Activated T-cell treated with anti-CD3 and anti-CD28 coated beads, Interleukin-2, amount 50 U/mL, for 48 hours (primary cell): Measurements from ENCODE around the gene MATN1.

ENCODE experiments used
- DNase-seq, 2 experiments: peaks; one replicate each; pipeline ENCODE4 v3.0.0-alpha.2; 2020

The MATN1 gene

DNA sequence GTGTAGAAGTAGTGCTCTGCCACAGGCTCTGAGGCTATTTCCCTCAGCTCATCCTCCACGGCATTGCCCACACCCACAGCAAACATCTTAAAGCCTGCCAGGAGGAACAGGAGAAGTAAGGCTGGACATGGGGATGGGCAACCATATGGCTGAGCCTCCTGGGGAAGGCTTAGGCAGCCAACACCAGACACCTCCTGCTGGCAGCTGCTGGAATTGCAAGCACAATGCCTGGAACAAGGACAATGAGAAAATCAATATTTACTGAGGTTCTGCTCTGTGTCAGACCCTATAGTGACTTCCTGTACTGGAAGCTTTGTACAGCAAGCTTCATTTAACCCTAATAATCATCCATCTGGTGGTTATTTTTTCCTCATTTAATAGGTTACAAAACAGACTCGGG is 8.2 kb downstream of the MATN1 start:
- peak; percentile 53 to 62 for DNase-seq

DNA sequence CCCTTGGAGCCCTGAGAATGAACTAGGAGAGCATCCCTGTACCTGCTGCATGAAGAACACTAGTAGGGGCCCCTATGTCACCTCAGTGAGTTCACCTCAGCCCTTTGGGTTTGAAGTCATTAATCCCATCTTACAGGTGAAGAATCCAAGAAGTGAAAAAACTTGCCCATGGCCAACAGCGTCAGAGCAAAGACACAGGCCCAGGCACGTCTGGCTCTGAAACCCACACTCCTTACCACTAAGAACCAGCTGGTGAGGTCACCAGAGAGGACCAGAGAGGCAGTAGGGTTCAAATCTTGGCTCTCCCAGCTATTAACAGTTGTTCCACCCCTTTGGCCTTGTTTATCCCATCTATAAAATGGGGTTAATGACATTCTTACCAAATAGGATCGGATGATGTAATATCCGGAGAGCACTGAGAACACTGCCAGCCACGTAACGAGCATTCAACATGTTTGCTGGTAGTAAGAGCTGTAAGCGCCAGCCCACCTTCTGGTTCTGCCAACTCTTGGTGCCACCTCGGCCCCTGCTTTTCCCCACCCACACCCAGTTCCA is 8.8 kb downstream of the MATN1 start:
- no peak for DNase-seq

DNA sequence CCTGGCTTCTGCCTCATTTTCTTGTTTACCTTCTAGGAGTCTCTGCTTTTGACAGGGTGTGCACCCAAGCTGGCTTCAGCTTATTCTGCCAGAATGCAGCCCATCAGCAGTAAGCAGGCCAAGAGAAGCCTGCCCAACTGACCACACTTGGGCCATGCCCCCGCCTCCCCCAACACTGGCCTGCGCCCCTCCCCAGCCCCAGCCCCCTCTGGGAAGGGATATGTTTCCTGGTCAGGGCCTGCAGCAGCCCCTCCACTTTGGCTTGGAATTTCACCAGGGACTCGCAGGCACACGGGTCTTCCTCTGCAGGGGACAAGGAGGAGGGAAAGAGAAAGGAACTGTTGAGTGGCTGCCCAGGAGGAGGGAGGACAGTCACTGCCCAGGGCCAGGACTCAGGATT is 9.4 kb downstream of the MATN1 start:
- DNase-seq: no peak

DNA sequence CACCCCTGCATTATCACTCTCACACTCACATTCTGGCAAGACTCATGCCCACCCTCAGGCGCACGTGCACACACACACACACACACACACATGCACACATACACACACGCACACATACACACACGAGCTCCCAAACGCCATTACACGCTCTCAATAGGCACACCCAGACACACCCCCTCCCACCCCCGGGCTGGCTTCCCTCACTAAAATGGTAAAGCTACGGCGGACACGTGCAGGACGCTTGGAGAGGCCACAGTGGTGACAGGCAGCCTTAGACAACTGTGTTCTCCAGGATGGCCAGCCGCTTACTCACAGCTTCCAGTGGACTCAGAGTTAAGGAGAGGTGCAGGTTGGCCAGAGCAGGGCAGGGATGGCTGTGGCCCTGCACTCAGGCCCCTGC is 10.1 kb downstream of the MATN1 start:
- DNase-seq: no peak

DNA sequence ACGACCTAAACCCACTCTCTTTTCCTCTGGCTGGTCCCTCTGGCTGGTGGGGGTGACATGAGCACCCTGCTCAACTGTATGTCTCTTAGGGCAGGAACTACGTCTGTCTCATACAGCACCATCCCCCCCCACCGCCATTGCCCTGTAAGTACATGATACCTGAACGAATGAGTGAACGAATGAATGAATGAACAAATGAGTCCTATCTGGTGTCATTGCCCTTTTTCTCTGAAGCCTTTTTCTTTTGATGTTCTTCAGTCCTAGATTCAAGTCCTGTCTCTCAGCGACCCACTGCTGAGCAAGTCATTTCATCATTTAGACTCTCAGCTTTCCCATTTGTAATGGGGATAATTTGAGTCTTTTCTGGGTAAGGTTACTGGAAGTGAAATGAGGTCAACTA is 10.8 kb downstream of the MATN1 start:
- no peak for DNase-seq

DNA sequence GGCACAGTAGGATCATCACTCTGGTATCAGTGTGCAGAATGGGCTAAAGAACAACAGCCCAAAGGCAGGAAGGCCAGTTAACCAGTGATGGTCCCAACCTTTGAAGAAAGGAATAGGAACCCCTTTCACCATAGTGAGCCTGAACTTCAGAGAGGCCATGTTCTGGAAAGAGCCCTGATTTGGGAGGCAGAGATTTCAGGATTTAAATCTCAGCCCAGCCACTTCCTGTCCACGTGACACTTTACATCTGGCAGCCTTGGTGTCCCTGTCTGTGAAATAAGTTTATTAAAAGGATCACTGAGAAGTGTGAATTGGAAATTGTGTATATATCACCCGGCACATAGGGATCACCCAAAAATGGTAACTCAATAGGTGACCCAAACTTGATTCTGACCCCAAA is 13.0 kb downstream of the MATN1 start:
- no peak for DNase-seq

DNA sequence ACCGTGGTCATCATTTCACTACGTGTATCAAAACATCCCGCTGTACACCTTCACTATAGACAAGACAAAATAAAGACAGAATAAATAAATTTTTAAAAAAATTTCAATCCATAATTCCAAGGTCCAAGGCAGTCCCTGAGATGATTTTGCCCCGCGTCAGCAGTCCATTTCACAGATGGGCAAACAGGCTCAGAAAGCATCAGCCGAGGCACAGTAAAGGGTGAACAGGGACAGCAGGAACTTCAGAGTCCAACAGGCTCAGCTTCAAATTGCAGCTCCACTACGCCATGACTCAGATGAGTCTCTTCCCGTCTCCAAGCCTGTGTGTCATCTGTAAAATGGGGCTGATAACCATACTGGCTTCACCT is 15.0 kb downstream of the MATN1 start:
- no peak for DNase-seq

DNA sequence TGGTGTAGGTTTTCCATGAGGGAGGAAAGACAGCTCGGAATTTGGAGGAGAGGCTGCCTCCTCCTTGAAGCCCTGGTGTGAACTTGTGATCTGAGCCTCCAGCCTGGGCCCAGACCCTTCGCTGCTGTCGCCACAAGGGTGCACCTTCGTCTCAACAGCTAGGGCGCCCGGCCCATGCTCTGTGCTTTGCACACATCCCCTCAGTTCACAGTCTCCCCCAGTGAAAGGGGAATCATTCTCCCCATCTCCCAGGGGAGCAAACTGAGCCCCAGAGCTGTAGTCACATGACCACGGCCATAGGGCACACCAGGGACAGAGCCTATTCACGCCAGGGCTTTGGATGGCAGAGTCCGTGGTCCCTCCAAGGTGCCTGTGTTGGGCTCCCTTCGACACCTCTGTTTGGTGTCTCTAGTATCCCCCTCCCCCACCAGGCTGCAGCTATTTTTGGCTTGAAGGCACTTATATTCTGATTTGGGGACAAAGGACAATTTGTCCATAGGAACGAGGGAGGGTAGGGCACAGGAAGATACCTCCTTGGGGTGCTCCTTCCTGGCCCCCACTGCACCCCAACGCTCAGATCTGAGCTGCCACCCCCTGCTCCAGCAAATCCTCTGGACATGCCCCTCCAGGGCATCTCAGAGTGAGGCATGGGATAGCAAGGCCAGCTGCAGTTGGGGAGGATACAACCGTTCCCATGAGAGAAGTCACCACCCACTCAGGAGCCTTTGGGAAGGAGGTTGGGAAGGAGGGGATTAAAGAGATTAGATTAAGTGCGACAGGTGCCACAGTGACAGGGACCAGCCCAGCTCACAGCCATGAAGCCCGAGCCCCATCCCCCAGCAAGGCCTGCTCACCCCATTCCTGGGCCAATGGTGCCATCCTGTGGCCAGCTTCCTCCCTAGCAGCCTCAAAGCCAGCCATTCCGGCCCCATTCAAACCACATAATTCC is 15.7 kb downstream of the MATN1 start:
- DNase-seq: peak; percentile 84

DNA sequence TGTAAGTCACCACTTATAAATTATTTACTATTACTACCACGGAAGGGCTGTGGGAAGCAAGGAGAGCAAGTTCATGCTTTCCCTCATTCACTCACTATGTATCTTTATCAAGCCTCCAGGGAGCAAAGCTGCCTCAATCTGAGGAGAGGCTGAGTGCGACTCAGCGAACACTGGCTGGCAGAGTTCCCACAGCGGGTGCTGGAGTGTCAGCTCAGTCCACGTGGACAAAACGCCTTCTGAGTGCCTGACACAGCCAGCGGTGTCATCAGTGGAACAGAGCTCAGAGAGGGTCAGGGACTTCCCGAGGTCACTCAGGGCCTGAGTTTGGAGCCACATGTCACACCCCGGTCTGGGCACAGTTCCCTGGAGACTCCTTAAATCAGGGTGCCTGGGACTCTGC is 16.9 kb downstream of the MATN1 start:
- DNase-seq: no peak

DNA sequence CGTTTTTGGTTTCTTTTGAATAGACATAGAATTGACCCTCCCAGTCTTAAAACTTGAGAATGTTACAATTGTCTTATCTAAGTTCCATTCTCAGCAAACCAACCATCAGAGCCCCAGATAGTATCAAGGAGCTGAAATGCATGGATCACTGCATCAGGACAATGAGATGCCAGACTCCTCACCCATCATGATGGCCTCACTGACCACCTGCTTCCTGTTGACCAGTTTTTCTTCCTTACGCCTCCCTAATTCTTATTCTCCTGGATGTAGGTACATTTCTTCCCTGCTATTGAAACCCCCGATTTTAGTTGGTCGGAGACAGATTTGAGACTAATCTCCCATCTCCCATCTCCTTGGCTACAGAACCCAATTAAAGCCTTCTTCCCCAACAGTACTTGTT is 17.7 kb downstream of the MATN1 start:
- no peak for DNase-seq

DNA sequence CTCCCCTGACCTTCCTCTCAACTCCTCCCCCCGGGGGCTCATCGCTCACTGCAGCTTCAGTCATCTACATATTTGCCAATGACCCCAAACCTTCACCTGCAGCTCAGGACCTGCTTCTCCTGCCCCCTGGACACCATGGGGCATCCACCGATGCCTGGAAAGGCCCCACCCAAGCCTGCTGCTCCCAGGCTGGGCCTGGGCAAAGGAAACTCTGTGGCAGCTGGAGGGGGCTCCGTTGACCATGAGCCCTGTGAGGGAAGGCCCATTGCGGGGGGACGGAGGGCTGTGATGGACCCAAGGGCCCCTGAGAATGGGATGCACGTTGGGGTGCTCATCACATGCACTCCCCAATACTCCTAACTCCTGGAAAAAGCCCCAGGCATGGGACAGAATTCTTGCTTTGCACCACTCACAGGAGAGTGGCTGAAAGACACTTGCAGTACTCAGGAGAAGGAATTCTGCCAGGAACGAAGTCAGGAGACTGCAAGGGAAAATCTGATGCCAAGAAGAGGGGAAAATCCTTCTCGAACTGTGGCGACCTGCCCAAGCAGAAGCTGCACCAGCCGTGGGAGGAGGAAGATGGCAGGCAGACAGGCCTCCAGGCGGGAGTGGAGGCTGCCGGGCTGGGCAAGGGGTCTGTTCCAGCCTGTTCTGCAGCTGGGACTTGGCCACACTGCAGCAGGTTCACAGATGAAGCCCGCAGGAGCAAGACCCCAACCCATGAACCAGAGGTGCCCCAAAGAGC is 18.4 kb downstream of the MATN1 start:
- no peak for DNase-seq

DNA sequence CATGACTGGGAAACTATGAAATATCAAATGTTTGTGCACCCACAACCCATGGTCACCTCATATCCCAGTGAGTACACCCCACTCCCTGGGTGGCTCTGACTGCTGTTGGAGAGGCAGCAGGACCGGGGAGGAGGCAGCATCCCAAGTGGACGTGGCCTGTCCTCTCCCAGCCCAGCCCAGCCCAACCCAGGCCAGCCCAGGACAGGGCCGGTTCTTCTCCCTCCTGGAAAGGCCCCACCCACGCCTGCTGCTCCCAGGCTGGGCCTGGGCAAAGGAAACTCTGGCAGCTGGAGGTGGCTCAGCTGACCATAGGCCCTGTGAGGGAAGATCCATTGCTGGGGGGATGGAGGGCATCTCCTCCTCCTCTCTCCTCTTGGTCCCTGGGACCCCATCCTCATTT is 19.1 kb downstream of the MATN1 start:
- DNase-seq: no peak

DNA sequence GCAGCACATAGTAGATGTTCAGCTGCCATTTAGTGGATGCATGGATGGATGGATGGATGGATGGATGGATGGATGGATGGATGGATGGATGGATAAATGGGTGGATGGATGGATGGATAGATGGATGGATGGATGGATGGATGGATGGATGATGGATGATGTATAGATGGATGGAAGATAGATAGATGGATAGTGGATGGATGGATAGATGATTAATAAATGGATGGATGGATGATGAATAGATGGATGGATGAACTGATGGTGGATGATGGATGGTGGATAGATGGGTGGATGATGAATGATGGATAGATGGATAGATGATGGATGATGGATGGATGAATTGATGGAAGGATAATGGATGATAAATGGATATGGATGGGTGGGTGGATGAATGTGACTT is 20.6 kb downstream of the MATN1 start:
- DNase-seq: no peak

DNA sequence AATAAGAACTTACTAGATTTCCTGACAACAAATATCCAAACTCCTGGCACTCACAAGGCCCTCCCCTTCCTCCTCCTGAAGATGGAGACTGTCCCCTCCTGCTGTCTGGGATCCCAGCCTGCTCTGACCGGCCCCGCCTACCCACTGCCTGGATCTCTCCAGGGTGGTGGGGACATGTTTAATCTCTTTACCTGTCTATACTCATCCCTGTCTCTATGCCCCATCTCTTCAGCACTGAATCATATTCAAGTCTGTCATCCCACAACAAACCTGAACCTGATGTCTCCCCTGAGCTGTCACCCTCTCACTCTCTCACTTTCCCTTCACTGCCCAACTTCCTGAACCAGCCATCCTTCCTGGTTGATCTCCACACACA is 22.1 kb downstream of the MATN1 start:
- DNase-seq: no peak

DNA sequence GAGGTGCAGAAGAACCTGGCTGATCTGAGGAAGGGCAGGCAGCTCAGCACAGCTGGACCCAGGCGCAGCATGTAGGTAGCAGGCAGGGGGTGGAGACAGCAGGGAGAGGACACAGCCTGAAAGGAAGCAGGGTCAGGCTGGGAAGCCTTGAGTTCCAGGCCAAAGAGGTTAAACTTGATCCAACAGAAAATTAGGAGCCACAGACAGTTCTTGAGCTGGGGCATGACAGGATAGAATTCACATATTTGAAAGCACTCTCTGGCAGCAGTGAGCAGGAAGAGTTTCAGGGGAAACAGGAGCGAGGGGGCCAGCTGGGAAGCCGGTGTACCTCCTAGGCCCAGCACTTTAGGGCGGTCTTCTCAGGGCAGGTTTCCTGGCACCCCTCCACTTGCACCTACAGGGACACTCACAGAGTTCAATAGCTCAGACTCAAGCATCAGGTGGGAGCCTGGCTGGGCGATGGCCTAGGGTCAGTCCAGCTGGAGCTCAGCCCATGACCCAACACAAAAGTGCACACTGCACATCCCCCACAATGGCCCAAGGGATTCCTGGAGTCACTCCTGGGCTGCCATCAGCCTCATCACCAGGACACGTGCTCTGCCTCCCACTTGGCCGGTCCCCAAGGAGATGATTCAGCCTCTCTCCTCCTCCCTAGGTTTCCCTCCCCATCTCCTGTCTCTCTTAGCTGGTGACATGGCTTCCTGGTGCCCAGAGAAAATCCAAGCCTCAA is 22.7 kb downstream of the MATN1 start:
- no peak for DNase-seq

DNA sequence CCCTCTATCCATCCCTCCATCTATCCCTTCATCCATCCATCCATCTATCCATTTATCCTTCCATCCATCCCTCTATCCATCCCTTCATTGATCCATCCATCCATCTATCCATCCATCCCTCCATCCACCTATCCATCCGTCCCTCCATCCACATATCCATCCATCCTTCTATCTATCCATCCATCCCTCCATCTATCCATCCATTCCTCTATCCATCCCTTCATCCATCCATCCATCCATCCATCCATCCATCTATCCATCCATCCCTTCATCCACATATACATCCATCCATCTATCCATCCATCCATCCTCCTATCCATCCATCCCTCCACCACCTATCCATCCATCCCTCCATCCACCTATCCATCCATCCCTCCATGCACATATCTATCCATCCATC is 23.6 kb downstream of the MATN1 start:
- DNase-seq: no peak

DNA sequence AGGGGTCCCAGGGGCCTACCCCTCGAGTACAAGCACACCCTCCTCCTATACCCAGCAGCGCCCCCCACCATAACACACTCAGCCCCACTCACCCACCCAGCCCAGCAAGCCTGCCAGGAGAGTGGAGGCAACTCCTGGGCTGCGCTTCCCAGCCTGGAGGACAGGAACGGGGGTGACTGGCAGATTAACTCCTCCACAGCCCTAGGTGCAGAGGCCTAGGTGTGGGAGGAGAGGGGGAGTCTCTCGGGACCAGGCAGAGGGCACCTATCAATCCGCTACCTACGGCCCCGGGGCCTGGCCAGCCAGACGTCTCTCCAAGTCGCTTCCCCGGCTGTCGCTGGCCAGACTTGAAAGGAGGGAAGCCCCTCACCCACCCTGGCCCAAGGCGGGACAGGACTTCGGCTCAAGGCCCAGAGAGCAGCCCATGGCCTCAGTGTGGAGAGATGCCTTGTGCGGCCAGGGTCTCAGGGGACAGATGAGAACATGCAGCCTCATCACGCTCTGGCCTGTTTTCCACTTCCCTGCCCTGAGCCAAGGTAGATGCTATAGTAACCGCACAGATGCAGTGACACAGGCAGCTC is 24.9 kb downstream of the MATN1 start:
- DNase-seq: no peak

DNA sequence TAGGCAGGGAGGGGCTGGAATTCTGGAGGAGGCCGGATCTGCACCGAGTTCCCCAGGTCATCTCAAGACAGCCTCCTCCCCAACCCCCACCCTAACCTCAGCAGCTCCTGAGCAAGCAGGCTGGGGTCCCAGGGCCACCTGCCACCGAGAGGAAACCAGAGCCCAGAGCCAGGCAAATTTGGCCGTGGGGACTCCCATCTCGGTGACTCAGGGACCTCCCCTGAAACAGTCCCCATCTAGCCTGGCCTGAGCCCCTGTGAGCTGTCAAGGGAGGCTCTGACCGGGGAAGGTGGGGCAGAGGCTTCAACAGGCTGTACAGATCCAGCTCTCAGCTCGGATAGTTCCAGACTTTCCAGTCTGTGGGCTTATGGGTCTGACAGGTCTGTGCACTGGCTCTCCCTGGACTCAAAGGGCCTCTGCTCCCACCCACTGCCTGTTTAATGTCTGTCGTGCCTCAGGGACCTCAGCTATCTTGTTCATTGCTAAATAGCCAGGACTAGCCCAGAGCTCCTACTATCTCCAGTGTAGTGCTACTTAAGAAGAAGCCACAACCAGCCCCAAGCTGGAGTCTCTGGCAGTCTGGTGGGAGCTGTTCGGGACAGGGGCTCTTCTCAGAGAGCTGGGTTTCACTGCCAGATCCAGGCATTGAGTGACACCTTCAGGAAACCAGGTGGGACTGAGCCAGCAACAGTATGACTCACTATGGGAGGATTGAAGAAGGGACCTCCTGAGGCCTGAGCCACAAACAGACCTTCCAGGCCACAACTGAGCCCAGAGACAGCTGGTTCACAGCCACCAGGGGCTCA is 25.6 kb downstream of the MATN1 start:
- DNase-seq: no peak

DNA sequence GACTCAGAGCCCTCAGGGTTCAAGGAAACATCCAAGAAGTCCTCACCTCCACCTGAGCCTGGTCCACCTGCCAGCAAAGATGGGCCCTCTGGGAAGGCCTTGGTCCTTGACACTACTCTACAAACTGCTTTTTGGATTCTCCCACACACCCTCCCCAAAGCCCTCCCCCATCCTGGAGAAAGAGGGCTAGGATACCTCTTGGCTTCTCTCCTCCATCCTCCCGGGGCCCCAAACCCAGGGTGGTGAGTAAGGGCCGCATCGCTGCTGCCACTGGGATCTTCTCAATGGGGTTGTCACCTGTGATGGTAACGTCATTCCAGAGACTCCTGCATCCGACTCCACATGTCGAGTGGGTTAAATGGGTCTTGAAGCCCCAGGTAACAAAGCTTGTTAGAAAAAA is 26.6 kb downstream of the MATN1 start:
- DNase-seq: no peak

DNA sequence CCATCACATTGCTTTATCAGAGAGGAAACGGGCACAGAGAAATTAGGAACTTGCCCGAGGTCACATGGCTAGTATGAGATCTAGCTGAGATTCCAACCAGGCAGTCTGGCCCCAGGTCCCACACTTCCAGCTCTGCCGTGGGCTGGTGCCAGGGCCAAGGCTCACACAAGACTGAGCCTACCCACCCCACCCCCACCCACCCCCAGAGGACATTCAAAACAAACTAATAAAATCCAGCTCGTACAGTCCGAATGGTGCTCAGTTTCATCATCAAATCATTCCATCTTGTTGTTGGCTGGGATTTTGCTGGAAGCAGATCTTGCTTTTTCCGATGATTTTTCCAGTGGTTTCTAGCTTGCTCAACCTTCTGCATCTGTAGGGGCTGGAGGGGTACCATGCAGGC is 27.9 kb downstream of the MATN1 start:
- DNase-seq: no peak

DNA sequence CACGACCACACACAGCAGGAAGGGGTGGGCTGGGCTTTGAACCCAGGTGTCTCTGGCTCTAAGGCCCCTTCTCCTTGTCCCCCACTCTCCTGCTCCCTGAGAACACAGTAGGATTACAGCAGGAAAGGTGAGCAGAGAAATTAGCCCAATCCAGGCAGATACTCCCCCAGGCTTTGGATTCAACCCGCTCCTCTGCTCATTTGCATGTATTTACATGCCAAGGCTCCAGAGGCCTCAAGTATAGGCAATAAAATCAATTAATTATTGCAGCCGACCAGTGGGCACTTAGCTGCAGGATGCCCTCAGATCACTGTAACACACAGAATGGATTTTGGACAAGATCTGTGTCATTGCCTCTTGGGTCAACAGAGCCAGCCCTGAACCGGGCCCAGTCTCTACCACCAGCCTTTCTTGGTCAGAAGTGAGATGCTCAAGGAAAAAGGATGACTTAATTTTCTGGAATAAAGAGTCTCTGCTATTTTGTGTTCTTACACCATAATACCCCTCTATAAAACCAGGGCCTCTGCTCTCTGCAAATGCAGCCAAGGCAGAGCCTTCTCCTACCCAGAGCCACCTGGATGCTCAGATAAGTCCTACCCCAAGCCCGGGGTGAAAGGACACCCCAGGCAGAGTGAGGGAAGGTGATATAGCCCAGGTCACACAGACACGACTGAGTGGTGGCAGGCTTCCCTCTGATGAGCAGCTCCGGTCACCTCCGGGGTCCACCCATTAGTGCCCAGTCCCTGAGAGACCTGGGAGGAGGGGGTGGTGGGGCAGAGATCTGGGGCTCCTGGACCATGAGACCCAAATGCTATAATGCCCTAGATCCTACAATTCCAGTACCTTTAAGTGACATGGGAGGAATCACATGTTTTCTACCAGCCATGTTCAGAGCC is 28.9 kb downstream of the MATN1 start:
- DNase-seq: no peak
